HL-60 (cell line): ENCODE data around the gene ABCA1.

Experiments
- DNase-seq, 2 experiments: peaks; one replicate each; pipeline ENCODE4 v3.0.0-alpha.2; 2010 to 2020; ENCODE audit warnings: low read depth in 1 of 2, low spot score in 1 of 2
- H3K27ac ChIP-seq: fragments of 250-450 bp; sonication (Bioruptor Pico); replicated peaks from 2 replicates; pipeline ENCODE4 v1.5.1; 2020; ENCODE audit warnings: mild to moderate bottlenecking, moderate library complexity
- H3K27me3 ChIP-seq: fragments of 250-450 bp; sonication (Bioruptor Pico); 2 replicates; pipeline ENCODE4 v1.5.1; 2021; ENCODE audit warnings: mild to moderate bottlenecking, moderate library complexity; ENCODE audit not compliant: insufficient read depth, poor library complexity, severe bottlenecking
- H3K4me3 ChIP-seq: replicated peaks from 2 replicates; pipeline ENCODE4 v1.5.1; 2011; ENCODE audit warnings: mild to moderate bottlenecking, control low read depth, low read length; ENCODE audit not compliant: insufficient read depth
- CTCF ChIP-seq: IDR thresholded peaks from one replicate; pipeline ENCODE4 v1.5.1; 2011; ENCODE audit warnings: low read length, control low read depth, inconsistent platforms; ENCODE audit not compliant: insufficient read depth
- GABPA ChIP-seq: IDR thresholded peaks from 2 replicates; pipeline ENCODE4 v1.6.1; 2012; ENCODE audit warnings: low read depth
- POLR2AphosphoS5 ChIP-seq: IDR thresholded peaks from 2 replicates; pipeline ENCODE4 v1.6.1; 2012; ENCODE audit warnings: low read depth
- REST ChIP-seq: IDR thresholded peaks from 2 replicates; pipeline ENCODE4 v1.6.1; 2012; ENCODE audit warnings: low read depth; ENCODE audit not compliant: insufficient replicate concordance
- SPI1 ChIP-seq: IDR thresholded peaks from 2 replicates; pipeline ENCODE4 v1.6.1; 2012; ENCODE audit warnings: low read depth, mild to moderate bottlenecking, borderline replicate concordance

Gene ABCA1

GRCh38 chr9:104863180-104863883, 64.6 kb downstream of the ABCA1 start:
- peak in 1 of 2 experiments; percentile 60 for DNase-seq
- no peak overlapping the region for H3K27ac ChIP-seq
- no peak overlapping the region for H3K4me3 ChIP-seq
- no peaks in the 10 kb centered on the region for H3K27me3 ChIP-seq
- TF ChIP-seq CTCF (peak; percentile 85), REST (no peak)

GRCh38 chr9:104861397-104861796, 66.6 kb downstream of the ABCA1 start:
- Histone ChIP-seq H3K4me3 (no peak overlapping the region), H3K27me3 (no peaks in the 10 kb centered on the region), H3K27ac (no peak overlapping the region)
- TF ChIP-seq CTCF (no peak), SPI1 (no peak), POLR2AphosphoS5 (no peak), GABPA (no peak), REST (no peak)
- DNase-seq = peak; percentile 48 to 64

- H3K4me3 ChIP-seq = no peak overlapping the region
- no peaks in the 10 kb centered on the region for H3K27me3 ChIP-seq
- TF ChIP-seq SPI1 (peak; percentile 99), CTCF (no peak)
- peak; percentile 60 to 65 for DNase-seq
- H3K27ac ChIP-seq = peak overlapping the region; percentile 61
Measured at GRCh38 chr9:104860263-104860662, 67.7 kb downstream of the ABCA1 start.

GRCh38 chr9:104858846-104859245, 69.1 kb downstream of the ABCA1 start:
- DNase-seq = no peak
- Histone ChIP-seq H3K27me3 (no peaks in the 10 kb centered on the region), H3K4me3 (no peak overlapping the region), H3K27ac (no peak overlapping the region)
- TF ChIP-seq GABPA (no peak), POLR2AphosphoS5 (no peak), CTCF (no peak), REST (no peak), SPI1 (no peak)
